GM18517 (cell line): ENCODE measurements around the gene USP47.

Experiments
- ATAC-seq: cut with Tn5 transposase; IDR thresholded peaks from one replicate; pipeline ENCODE4 v1.9.1; 2021; ENCODE audit warnings: mild to moderate bottlenecking, moderate library complexity; ENCODE audit not compliant: unreplicated experiment

USP47 gene

DNA sequence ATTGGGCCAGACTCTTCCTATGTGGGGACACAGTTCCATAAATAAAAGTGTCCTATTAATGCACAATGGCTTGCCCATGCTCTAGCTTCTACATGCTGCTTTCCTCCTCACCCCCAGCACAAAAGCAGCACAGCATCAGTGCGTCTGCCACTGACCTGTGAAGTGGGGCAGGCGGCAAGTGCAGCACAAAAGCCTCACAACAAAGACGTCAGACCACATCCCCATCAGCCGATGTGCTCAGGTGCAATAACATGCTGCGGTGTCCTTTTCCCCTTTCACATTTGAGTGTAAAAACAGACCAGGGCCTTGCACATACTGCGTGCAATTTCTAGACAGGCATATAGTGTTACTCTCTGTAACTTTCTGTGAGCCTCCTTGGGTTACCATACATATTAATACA, 153.8 kb downstream of the USP47 start:
- ATAC-seq = no peak

DNA sequence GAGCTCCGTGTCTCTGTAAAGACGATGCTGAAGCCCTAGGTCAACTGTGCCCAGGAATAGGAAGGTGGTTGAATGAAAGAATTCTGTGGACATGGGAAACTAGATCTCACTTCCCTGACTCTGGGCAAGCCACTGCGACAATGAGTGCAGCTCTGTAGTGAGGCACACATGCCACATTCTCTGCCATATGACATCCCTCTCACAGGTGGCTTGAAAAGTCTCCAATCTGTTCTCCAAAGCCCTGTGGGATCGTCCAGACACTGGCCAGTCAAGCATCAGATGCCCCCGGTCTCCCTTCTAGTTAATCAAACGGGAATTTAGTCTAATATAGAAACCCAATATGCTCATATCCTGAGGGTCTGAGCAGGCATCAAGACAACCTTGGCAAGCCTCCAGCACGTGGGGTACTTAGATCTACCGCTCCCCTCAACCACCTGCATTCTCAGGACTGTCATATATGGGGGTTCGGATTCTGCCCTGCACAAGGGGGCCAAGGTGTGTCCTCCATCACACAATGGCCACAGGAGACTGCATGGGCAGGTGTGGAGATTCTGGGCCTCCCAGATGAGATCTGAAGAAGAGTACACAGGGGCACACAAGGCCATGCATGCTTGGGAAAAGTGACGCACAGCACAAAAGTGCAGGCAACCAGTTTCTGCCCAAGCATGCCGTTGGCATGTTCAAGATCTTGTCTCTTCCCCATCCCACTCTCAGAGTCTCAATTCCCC, 154.7 kb downstream of the USP47 start:
- no peak for ATAC-seq

DNA sequence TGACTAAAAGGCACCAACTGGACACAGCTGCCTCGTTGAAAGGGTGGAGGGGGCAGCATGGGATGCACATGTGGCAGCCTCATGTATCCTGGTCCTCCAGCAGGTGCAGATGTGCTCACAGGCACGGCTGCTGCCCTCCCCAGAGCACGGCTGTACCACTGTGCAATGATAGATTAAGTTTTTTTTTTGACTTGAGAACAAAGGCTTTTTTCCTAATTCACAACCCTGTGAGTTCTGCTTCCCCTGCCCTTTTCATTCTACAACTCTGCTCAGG, 155.2 kb downstream of the USP47 start:
- ATAC-seq = no peak

DNA sequence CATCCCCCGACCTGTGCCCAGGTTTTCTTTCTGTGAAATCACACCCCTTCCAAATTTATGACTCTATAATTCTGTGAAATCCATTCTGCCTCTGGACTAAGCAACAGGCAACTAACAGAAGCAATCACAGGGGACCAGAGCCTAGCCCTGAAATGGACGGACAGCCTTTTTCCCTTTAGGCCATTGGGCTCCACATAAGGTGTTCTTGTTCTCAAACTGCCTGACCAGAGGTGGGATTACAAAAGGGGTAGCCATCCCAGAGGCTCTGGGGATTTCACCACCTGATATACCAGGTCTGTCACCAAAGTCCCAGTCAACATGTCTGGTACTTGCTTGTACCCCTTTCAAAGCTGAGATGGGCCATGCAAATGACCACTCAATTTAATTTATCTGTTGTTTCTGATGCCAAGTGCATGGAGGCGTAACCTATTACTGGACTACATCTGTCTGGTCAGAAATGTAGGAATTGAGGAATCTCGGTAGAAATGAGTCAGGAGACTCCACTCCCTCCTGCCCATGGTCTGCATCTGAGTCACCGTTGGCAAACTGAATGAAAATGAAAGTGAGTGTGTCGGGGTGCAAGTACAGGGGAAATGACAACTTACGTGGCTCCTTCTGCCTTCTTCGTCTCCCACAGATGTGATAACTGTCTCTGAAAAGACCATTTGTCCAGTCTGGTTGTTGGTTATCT, 156.5 kb downstream of the USP47 start:
- ATAC-seq = no peak

DNA sequence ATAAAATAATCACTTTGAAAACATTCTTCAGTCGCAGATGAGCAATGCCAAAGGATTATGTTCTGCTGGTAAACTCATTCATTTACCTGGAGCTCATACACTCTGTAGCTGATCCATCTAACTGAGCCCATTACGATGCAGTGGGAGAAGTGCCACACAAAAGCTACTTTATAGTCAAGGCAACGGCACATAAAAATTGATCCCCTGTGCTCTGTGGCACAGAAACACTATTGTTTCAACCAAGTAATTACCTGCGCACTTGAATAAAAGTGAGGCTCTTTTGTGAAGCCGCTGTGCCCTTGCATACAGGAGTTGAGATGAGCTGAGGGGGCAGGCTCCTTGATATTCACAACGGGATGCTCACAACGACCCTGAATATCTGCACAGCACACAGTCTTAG, 159.4 kb downstream of the USP47 start:
- ATAC-seq = no peak

DNA sequence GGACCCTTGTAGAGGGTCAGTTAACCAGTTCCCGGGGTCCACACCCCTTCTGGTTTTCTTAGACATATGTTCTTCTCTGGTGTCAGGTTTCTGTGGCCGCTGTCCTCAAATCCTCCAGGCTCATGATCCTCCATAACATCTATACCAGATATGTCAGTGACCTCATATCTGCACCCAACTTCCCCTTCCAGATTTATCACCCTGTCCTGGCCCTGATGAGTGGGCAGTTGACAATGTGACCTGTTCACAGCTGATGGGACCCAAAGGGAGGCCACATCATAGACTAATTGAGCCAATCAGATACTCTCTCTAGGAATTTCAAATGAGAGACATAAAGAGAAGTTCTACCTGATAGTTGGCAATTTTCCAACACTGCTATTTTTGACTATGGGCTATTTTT, 161.6 kb downstream of the USP47 start:
- ATAC-seq = no peak

DNA sequence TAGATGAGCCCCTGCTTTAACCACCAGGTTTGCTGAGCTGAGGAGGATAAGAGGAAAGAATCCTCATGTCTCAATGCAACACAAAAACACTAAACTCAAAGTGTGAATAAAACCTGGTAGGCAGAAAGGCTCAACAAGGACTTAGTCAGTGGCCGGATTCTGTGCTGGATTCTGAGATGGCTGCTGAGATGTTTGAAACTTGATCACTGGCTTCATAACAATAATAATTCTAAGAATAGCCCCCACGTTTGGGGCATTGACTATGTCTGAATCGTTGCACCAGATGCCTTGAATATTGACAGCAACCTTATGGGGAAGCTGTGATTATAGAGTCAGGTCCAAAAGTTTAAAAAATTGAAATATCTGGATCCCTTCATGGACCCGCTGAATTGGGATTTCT, 162.0 kb downstream of the USP47 start:
- no peak for ATAC-seq

DNA sequence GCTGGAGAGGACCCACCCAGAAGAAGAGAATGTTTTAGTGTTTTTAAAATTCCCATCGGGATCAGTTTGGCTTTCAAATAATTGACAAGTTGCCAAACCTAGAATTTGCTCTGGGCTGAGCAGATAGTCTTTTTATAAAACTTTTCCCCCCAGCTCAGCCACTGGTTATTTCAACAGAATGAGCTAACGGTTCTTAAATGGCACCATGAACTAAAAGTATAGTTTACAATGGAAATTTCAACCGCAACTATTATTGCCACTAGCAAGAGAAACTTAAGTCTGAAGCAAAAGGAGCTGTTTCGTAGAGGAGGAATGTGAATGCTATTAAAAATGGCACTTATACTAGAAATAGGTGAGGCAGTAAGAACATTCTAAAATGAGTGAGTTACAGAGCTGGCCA, 163.3 kb downstream of the USP47 start:
- ATAC-seq = no peak

DNA sequence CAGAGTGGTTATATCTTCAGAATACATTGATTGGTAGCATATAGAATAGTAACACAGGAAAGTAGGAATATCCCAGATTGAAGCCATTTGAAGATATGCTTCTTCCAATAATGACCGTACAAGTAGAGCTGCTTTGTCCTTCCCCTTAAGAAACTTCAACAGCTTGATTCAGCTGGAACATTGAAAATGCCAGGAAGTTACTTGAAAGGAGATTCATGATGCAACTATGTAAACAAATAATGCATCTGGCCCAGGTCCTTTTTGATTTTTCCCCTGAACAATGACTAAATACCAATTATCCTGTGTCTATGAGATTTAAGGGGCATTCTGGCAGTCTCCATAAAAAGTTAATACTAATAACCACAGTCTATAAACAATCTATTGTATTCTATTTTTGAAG, 163.7 kb downstream of the USP47 start:
- ATAC-seq = no peak

DNA sequence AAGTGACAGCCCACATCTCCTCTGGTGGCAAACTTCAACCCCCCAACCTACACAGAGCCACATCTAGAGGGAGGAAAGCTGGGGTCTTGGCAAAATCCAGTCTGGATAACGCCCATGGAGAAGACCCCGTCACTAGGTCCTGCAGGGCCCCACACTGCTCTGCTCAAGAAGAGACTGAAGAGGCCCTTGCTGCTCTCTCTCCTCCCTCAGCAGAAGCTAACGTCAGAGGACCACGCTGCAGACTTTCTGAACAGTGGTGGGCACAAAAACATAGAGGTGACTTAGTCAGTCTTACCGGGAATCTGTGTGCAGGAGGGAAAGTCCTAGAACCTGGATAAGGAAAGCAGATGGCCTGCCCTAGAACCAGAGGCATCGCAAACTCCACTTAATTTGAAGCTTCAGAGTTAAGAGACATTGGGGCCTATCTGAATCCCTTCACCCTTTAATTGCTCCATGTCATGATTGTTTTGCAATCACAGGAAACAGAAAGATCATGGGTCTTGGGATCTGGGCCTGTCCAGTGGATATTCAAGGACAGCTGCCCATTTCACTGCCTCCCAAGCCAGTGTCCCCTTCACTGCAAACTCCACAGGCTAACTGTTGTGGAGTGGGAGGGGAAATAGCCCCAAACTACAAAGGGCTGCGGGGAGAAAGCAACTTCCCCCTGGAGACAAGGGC, 164.9 kb downstream of the USP47 start:
- no peak for ATAC-seq

DNA sequence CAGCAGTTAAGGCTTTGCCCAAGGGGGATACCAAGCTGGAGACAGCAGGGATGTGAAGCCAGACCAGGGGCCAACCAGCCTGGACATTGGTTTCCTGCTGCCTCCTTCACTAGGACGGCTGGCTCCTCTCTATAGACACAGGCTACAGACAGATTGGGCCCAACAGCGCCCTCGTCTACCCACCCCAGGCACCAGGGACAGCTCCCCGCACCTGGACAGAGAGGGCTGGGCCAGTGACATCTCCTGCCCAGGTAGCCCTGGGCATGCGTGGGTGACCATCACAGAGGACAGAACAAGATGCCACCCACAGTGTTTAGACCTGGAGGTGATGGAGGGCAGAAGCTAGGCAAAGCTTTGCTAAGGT, 165.4 kb downstream of the USP47 start:
- no peak for ATAC-seq

DNA sequence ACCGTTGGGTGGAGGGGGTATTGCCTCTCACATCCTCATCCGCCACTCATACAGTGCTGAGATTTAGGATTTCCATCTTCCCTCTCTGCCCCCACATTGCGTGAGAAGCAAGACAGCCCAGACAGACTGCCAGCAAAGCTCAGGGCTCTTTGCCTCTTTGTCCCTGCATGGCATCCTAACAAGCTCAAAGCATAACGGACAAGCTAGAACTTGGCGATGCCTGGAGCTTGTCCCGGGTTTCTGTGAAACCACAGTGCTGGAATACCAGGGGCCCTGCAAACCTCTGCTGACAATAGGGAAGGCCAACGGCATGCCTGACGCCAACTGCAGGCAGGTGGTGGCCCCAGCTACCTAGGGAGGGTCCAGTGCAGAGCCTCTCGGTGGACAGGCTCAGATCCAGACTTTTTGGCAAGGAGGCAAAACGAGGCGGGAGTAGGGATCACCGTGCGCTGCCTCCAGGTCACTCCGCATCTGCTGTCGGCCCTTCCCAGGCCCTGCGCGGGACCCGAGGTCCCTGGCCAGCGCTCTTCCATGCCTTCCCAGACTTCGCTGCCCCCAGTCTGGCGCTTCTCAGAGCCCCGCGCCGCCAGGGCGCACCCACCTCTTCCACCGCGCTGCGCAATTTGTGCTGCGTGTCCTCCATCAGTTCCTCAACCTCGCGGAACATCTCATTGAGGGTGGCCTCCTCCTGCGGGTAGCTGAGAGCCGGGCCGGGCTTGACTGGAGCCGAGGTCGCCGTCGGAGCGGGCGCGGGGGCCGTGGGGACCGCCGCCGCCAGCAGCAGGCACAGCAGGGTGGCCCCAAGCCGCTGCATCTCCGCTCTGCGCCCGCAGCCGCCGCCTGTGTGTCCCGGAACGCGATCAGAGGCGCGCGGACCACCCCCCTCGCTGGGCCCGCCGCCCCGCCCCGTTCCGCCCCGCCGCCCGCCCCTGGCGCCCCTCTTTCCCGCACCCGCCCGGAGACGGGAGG, 166.3 kb downstream of the USP47 start, which contains the start of gene DKK3:
Gene DKK3 (minus strand): TSS at position 858 of the 969 bp plus-strand sequence. CDS start 44 bp downstream, at position 814.
- ATAC-seq = no peak
